A549 (cell line): ENCODE measurements around the gene PTTG1IP.

ENCODE experiments used
- GATA3 ChIP-seq: IDR thresholded peaks from 2 replicates; pipeline ENCODE4 v1.6.1; 2012; ENCODE audit warnings: borderline replicate concordance
- MYC ChIP-seq: IDR thresholded peaks from 2 replicates; pipeline ENCODE4 v1.6.1; 2012; ENCODE audit warnings: mild to moderate bottlenecking, inconsistent platforms, low read length, improper control_type of control experiment, borderline replicate concordance
- POLR2A ChIP-seq: IDR thresholded peaks from 2 replicates; pipeline ENCODE4 v1.6.1; 2012; ENCODE audit warnings: mild to moderate bottlenecking, low read length
- POLR2AphosphoS2 ChIP-seq: conservative IDR thresholded peaks from 2 replicates; pipeline ENCODE4 v1.6.1; 2012; ENCODE audit warnings: low read length, improper control_type of control experiment, inconsistent platforms
- RFX5 ChIP-seq: fragments of 450-650 bp; IDR thresholded peaks from 2 replicates; pipeline ENCODE4 v1.7.1; 2014; ENCODE audit warnings: antibody characterized with exemption, mild to moderate bottlenecking, moderate library complexity
- SMC3 ChIP-seq: fragments of >200 bp; sonication (Bioruptor Twin); formaldehyde crosslinking; IDR thresholded peaks from 3 replicates; pipeline ENCODE4 v1.6.1; 2018; ENCODE audit warnings: inconsistent platforms
- ZFP36 ChIP-seq: fragments of 450-650 bp; IDR thresholded peaks from 2 replicates; pipeline ENCODE4 v1.6.1; 2014; ENCODE audit warnings: borderline replicate concordance; ENCODE audit not compliant: partially characterized antibody
- TF ChIP-seq, protein P1 (sequence below): fragments of >200 bp; sonication (Bioruptor Twin); formaldehyde crosslinking; IDR thresholded peaks from 3 replicates; pipeline ENCODE4 v1.5.1; 2016

- TF ChIP-seq, protein P1, sequence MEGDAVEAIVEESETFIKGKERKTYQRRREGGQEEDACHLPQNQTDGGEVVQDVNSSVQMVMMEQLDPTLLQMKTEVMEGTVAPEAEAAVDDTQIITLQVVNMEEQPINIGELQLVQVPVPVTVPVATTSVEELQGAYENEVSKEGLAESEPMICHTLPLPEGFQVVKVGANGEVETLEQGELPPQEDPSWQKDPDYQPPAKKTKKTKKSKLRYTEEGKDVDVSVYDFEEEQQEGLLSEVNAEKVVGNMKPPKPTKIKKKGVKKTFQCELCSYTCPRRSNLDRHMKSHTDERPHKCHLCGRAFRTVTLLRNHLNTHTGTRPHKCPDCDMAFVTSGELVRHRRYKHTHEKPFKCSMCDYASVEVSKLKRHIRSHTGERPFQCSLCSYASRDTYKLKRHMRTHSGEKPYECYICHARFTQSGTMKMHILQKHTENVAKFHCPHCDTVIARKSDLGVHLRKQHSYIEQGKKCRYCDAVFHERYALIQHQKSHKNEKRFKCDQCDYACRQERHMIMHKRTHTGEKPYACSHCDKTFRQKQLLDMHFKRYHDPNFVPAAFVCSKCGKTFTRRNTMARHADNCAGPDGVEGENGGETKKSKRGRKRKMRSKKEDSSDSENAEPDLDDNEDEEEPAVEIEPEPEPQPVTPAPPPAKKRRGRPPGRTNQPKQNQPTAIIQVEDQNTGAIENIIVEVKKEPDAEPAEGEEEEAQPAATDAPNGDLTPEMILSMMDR, result no peak
- TF ChIP-seq MYC (no peak), GATA3 (no peak), ZFP36 (no peak), POLR2A (no peak), RFX5 (no peak), POLR2AphosphoS2 (no peak), SMC3 (no peak)
These were observed 30.8 kb upstream of the PTTG1IP start for GRCh38 chr21:44904141-44904923.
